ENCODE results near the gene APBB2.

- TF ChIP-seq CTCF (IDR thresholded peaks at IDR 0.05; ENCODE audit: control extremely low read depth in 1 of 3, insufficient read depth in 1 of 3, low read depth in 1 of 3, low read length in 3 of 3) (no peak), SIRT6 (IDR thresholded peaks at IDR 0.05; ENCODE audit: low read length) (no peak), USF2 (IDR thresholded peaks at IDR 0.05; ENCODE audit: low read length) (no peak), TBP (IDR thresholded peaks at IDR 0.05; ENCODE audit: low read depth, low read length) (no peak), POLR2A (IDR thresholded peaks at IDR 0.05; ENCODE audit: control extremely low read depth in 1 of 2, low read depth in 2 of 2, low read length in 2 of 2) (no peak), CREB1 (IDR thresholded peaks at IDR 0.05) (no peak), GABPA (IDR thresholded peaks at IDR 0.05; ENCODE audit: borderline replicate concordance, insufficient read depth, low read length) (no peak), SAP30 (IDR thresholded peaks at IDR 0.05; ENCODE audit: insufficient read depth, insufficient replicate concordance, low read length) (no peak), EP300 (IDR thresholded peaks at IDR 0.05; ENCODE audit: borderline replicate concordance in 1 of 2, low read depth in 2 of 2, low read length in 2 of 2) (no peak), ASH2L (IDR thresholded peaks at IDR 0.05; ENCODE audit: low read length) (no peak), KDM1A (IDR thresholded peaks at IDR 0.05; ENCODE audit: borderline replicate concordance, low read length) (no peak)
Measured at GRCh38 chr4:41174444-41174843, 39.9 kb downstream of the APBB2 start.

Measured in H1 (cell line).